NCI-H510A treated with DMSO at 0.1 percent for 48 hours (cell line): Measurements from ENCODE around the gene CARD10.
"Not testable (repeated sequence)": the region's sequence is repeated elsewhere in the genome, so short reads cannot be mapped to it uniquely, and the experiment has no call there.

Experiments
- DNase-seq: peaks from one replicate; lab custom pipeline; 2025; lab: John Stamatoyannopoulos, UW

The CARD10 gene

GRCh38 chr22:37527081-37527752, 8.0 kb upstream of the CARD10 start:
- DNase-seq, result not testable (repeated sequence)

- no peak for DNase-seq
Observed at GRCh38 chr22:37526376-37526775, 7.2 kb upstream of the CARD10 start.

GRCh38 chr22:37525746-37526350, 6.6 kb upstream of the CARD10 start:
- DNase-seq, result no peak

GRCh38 chr22:37525073-37525745, 6.0 kb upstream of the CARD10 start:
- DNase-seq, result no peak

- no peak for DNase-seq
Observed at GRCh38 chr22:37522482-37522881, 3.3 kb upstream of the CARD10 start.

DNA sequence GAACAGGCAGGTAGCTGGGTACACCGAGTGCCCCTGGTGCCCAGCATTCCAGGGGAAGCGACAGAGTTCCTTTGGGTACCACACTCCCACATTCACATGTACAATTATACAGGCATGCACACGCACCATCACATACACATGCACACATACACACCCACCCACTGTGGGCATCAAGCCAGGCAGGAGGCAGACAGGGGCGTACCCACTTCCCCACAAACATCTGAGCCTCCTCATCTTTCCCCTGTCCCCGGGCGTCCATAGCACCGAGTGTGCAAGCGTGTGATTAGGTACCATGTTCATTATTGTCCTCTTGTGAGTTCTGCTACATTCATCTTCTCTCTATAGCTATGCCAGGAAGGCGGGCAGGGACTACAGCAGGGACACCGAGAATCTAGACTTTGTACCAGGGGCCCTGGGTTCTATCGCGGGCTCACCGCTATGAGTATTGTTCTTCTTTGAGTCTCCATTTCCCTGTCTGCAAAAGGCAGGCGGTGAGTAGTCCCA, 2.1 kb upstream of the CARD10 start:
- DNase-seq, result no peak

DNA sequence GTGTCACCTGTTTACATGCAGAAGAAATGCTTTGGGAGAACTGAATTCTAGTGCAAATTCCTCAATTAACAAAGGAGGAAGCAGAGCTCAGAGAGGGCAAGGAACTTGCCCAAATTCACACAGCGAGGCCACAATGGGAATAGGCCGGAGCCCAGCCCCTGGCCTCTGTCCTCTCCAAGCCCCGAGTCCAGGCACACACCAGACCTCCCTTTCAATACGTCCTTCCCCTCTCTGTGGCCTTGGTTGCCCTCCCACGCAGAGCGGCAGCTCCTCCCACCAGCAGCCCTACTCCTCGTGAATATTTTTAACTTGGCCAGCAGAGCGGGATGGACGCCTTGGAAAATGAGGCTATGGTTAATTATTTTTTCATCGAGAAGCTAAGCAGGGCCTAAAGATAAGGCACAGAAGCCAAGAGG, 1.6 kb upstream of the CARD10 start:
- DNase-seq, result no peak

- DNase-seq, result no peak
Observed at GRCh38 chr22:37518509-37519267, 527 bp downstream of the CARD10 start.

DNA sequence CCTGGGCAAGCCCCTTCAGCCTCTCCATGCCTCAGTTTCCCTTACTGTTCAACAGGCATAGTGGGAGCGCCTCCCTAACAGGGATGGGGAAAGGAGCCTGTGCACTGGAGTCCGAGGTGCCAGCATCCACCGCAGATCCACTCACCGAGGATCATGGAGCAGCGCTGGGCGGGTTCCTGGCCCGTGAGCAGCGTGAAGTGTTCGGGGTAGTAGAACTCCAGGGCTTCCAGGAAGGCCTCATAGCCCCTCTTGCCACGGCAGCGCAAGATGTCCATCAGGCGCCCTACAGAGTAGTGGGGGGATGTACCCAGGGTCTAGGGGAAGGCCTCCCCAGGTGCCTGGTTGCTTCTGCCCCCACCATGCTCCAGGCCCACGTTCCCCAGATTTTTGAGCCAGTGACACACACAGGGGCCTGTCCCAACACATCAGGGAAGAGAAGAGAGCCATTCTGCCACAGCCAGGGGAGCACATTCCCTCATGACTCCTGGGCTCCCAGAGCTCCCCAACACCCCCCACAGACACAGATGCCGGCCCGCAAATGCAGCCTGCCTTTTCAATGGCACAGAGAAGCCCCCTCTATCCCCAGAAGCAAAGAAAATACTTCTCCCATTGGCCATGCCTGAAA, 1.3 kb downstream of the CARD10 start:
- no peak for DNase-seq

- DNase-seq, result no peak
Observed at GRCh38 chr22:37516456-37516855, 2.8 kb downstream of the CARD10 start.

GRCh38 chr22:37515901-37516300, 3.3 kb downstream of the CARD10 start:
- no peak for DNase-seq

DNA sequence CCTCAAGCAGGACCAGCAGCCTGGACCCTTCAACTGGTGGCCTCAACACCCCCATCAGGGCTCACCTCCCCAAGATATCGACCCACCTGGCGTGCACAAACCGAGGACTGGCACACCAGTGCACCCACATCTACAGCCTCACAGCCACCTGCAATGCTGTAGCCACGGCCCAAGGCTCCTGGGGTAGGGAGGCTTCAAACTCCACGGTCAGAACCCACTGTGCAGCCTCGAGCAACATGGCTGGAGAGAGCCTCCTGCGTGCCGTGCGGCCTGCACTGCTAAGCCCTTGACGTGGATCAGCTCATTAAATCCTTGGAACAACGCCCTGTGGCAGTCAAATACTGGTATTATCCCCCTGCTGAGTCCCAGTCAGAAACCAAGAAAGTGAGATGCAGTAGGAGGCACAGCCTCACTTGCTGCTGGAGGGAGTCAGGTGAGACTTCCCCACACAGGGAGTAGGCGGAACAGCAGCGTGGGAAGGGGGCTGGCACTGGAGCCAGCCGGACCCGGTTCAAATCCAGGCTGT, 4.6 kb downstream of the CARD10 start:
- no peak for DNase-seq

- DNase-seq, result no peak
Observed at GRCh38 chr22:37511395-37512104, 7.7 kb downstream of the CARD10 start.

DNA sequence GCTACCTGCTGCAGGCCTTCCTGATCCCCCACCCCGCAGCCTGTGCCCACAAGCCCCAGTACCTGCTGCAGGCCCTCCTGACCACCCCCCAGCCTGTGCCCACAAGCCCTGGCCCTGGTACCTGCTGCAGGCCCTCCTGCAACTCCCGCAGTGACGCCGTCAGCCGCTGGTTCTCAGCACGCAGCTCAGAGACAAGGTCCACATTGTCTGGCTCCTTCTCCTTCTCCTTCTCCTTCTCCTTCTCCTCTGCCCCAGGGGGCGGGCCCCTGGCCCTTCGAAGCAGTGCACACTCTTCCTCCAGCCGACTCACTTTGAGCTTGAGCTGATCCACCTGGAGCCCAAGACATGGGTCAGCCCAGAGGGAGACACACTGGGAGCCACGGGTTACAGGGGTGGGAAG, 9.1 kb downstream of the CARD10 start:
- no peak for DNase-seq

DNA sequence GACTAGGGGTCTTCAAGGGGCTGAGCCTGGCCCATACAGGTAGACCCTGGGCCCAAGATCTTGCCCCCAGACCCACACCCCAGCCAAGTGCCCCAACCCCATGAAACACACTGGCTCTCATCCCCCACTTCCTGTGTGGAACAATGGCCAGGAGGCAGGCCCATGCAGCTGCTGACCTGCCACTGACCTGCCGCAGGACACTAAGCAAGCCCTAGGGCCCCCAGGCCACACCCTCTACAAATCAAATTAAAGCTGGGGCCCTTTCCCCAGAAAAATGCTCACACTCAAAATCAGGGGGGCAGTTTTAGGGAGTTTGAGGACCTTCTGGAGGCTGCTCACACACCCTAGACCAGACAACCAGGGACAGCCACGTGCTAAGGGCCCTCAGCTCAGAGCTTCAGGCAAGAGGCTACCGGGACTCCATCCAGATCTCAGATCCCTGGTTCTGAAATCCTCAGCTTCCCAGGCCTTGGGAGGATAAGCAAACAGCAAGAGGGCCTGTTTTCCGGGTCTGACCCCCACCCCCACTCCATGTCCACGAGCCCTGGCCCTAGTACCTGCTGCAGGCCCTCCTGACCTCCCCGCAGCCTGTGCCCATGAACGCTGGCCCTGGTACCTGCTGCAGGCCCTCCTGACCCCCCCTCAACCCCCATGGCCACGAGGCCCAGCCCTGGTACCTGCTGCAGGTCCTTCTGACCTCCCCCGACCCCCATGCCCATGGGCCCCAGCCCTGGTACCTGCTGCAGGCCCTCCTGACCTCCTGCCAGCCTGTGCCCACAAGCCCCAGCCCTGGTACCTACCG, 10.0 kb downstream of the CARD10 start:
- DNase-seq, result no peak

DNA sequence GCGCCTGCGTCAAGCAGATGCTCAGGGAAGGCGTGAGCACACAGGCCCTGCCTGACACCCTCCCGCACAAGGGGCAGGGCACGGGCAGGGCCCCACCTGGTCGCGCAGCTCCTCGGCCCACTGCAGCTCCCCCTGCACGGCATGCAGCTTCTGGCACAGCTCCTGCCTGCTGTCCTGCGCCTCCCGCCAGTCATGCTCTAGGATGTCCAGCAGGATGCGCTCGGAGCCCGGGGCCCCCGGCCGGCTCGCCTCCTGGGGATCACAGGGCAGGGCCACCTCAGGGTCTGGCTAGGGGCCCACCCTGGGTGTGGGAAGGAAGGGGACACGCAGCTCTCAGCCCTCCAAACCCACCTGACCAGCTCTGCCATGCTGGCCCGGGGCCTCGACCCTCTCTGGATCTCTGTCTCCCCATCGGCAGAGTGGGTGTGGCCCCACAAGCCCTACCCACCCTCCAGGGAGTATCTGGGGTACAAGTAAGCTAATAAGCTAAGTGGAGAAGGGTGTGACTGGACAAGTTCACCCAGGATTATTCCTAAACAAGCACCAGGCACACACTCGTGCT, 10.7 kb downstream of the CARD10 start:
- DNase-seq, result no peak

- DNase-seq, result no peak
Observed at GRCh38 chr22:37507731-37508130, 11.5 kb downstream of the CARD10 start.

- no peak for DNase-seq
Observed at GRCh38 chr22:37505989-37506388, 13.2 kb downstream of the CARD10 start.

- DNase-seq, result no peak
Observed at GRCh38 chr22:37505565-37505964, 13.7 kb downstream of the CARD10 start.

GRCh38 chr22:37504964-37505363, 14.3 kb downstream of the CARD10 start:
- DNase-seq, result no peak
